Natural killer cell (primary cell): ENCODE measurements around the gene BEST4. TPM values are rescaled to one million over a fixed set of nuclear protein-coding genes. Genes with fewer than 3 reads are reported as not detected.

Source experiments
- ATAC-seq, 3 donors: fragments of 150-1000 bp in 2 of 3; fragments of 200-7000 bp in 1 of 3; cut with Tn5 transposase; 1 replicate in 1 of 3; 2 replicates in 2 of 3; pipeline ENCODE4 v1.10.0; 2021; ENCODE audit warnings: mild to moderate bottlenecking in 2 of 3, moderate library complexity in 2 of 3
- DNase-seq, 2 donors: peaks; one replicate each; pipeline versions ENCODE4 v3.0.0 to v3.0.0-alpha.2; 2013 to 2021; ENCODE audit warnings: mixed read lengths in 1 of 2
- H3K27ac ChIP-seq: one replicate; pipeline ENCODE4 v1.5.1; 2013; ENCODE audit warnings: mild to moderate bottlenecking, low read length
- H3K27me3 ChIP-seq: one replicate; pipeline ENCODE4 v1.6.1; 2013; ENCODE audit warnings: low read length; ENCODE audit not compliant: control insufficient read depth, insufficient read depth
- H3K36me3 ChIP-seq: one replicate; pipeline ENCODE4 v1.6.1; 2013; ENCODE audit warnings: low read length; ENCODE audit not compliant: control insufficient read depth, insufficient read depth
- H3K4me1 ChIP-seq: one replicate; pipeline ENCODE4 v1.6.1; 2013; ENCODE audit warnings: low read length; ENCODE audit not compliant: control insufficient read depth, insufficient read depth
- H3K4me3 ChIP-seq: one replicate; pipeline ENCODE4 v1.5.1; 2013; ENCODE audit warnings: low read length
- H3K9me3 ChIP-seq: one replicate; pipeline ENCODE4 v1.6.1; 2013; ENCODE audit warnings: low read length; ENCODE audit not compliant: control insufficient read depth, insufficient read depth
- H3K27ac Mint-ChIP-seq, 2 donors: one replicate each; pipeline ENCODE4 v1.8.0; 2022; ENCODE audit warnings: mild to moderate bottlenecking in 2 of 2, mixed read lengths in 2 of 2, moderate library complexity in 1 of 2
- H3K27me3 Mint-ChIP-seq, 2 donors: one replicate each; pipeline ENCODE4 v1.8.0; 2022; ENCODE audit warnings: low read depth in 2 of 2, mixed read lengths in 2 of 2
- H3K36me3 Mint-ChIP-seq: one replicate; pipeline ENCODE4 v1.8.0; 2022; ENCODE audit warnings: mixed read lengths
- H3K4me1 Mint-ChIP-seq, 2 donors: one replicate each; pipeline ENCODE4 v1.8.0; 2022; ENCODE audit warnings: mixed read lengths in 2 of 2
- H3K4me3 Mint-ChIP-seq: one replicate; pipeline ENCODE4 v1.8.0; 2022; ENCODE audit warnings: mild to moderate bottlenecking, moderate library complexity, mixed read lengths
- H3K9me3 Mint-ChIP-seq, 2 donors: one replicate each; pipeline ENCODE4 v1.8.0; 2022; ENCODE audit warnings: mixed read lengths in 2 of 2
- WGBS: methylation state at CpG from one replicate; pipeline ENCODE4 v1.1.7; 2013; ENCODE audit warnings: missing lambda C conversion rate; ENCODE audit not compliant: insufficient coverage; 5-methylcytosine and 5-hydroxymethylcytosine counted together
- intact Hi-C: fragments of 100-400 bp; cut with micrococcal nuclease; formaldehyde crosslinking; loops from one replicate; pipeline ENCODE4 v1.14.2; 2022
- total RNA-seq, 4 donors: library from RNA; stranded (reverse); fragments of 120-200 nt in 1 of 4; gene quantifications; one replicate each; pipeline versions ENCODE4 v1.2.3 to v1.2.4, GENCODE V29; 2013 to 2022
- TF ChIP-seq, protein P1 (sequence below): fragments of 200-600 bp; IDR thresholded peaks from one replicate; pipeline ENCODE4 v1.8.0; 2022; ENCODE audit warnings: antibody characterized with exemption

BEST4 gene
- total RNA-seq, 3 donors from 2014 or later (not counting 1 experiment from before 2014, with no cell fraction given), result 0.18 to 0.33 (median 0.28) TPM

DNA sequence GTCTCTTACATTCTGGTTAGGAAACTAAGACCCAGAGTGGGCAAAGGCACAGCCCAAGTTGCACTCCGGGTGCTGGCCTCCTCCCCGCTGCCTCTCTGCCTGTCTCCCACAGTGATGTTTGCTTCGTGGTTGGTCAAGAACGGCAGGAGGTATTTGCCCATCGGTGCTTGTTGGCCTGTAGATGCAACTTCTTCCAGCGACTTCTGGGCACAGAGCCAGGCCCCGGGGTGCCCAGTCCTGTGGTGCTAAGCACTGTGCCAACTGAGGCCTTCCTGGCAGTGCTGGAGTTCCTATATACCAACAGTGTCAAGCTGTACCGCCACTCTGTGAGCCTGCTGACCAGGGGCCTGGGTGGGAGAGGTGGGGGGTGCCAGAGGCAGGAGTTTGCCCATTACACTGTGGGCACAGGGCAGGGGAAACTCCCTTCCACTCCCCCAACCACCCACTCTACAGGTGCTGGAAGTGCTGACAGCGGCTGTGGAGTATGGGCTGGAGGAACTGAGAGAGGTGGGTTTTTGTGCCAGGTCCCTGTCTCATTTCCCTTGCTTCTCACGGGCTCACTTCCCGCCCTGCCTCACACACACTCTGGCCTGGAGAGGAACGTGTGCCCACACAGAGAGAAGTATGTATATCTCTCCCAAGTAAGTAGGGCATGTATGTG, 22.3 kb upstream of the BEST4 start:
- no peak for ATAC-seq
- H3K4me3 Mint-ChIP-seq, result no peak overlapping the region
- TF ChIP-seq, protein P1, sequence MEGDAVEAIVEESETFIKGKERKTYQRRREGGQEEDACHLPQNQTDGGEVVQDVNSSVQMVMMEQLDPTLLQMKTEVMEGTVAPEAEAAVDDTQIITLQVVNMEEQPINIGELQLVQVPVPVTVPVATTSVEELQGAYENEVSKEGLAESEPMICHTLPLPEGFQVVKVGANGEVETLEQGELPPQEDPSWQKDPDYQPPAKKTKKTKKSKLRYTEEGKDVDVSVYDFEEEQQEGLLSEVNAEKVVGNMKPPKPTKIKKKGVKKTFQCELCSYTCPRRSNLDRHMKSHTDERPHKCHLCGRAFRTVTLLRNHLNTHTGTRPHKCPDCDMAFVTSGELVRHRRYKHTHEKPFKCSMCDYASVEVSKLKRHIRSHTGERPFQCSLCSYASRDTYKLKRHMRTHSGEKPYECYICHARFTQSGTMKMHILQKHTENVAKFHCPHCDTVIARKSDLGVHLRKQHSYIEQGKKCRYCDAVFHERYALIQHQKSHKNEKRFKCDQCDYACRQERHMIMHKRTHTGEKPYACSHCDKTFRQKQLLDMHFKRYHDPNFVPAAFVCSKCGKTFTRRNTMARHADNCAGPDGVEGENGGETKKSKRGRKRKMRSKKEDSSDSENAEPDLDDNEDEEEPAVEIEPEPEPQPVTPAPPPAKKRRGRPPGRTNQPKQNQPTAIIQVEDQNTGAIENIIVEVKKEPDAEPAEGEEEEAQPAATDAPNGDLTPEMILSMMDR, result no peak
- no peaks in the 10 kb centered on the region for H3K9me3 Mint-ChIP-seq
- peak overlapping the region; percentile 87 to 95 for H3K27ac Mint-ChIP-seq
- Histone ChIP-seq H3K27ac (peak overlapping the region; percentile 95), H3K36me3 (no peaks in the 10 kb centered on the region), H3K4me3 (no peak overlapping the region), H3K27me3 (no peaks in the 10 kb centered on the region), H3K9me3 (no peaks in the 10 kb centered on the region), H3K4me1 (peaks cover 67% of the 10 kb centered on the region)
- peak in 1 of 2 donors; percentile 61 for DNase-seq
- WGBS, result 47% methylated on average over 10 of the region's 12 CpGs
- no peaks in the 10 kb centered on the region for H3K27me3 Mint-ChIP-seq
- intact Hi-C loops, result no loop called here
- peaks cover 36 to 49% of the 10 kb centered on the region in 2 donors for H3K4me1 Mint-ChIP-seq
- no peaks in the 10 kb centered on the region for H3K36me3 Mint-ChIP-seq

DNA sequence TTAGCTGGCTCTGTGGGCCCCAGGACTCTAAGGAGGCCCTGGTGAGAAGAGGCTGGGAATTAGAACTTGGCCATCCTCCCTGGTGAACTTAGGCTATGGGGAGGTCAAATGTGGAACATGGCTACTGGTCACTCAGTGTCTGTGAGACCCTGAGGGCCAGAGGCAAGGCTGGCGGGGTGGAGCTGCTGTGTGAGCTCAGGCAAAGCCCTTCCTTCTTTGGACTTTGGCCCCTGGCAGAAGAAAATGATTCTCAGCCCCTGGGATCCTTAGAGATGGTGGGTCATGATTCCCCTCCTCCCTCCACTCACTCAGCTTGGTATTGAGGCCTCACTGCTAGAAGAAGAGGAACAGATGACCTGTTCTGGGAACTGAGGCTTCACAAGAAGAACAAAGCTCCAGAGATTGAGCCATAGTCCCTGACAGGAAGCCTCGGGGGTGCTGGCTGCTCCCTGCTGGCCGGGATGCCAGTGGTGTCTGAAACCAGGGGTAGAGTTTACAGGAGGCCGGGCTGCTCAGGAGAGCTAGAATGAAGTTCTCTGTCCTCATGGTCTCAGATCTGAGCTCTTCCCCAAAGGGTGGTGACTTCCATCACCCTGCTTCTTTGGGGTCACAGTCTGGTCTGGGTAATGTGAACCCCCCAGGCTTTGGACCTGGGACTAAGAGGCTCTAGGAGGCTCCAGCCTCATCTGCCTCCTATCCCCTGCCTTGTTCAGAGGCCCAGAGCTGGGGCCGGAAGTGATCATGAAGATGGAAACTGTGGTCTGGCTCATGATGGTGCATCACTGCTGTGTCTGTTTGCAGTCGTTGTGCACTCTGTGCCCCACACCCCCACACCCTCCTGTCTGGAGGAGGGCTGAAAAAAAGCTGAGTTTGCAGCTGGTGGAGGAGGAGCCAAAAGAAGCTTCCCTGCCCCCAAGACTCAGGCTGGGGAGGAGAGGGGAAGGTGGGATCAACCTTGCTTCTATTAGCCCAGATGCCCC, 21.3 kb upstream of the BEST4 start:
- intact Hi-C loops, result no loop called here
- H3K36me3 Mint-ChIP-seq, result no peaks in the 10 kb centered on the region
- Histone ChIP-seq H3K9me3 (no peaks in the 10 kb centered on the region), H3K4me3 (no peak overlapping the region), H3K27ac (peak overlapping the region; percentile 95), H3K27me3 (no peaks in the 10 kb centered on the region), H3K4me1 (peaks cover 62% of the 10 kb centered on the region), H3K36me3 (peaks cover 2% of the 10 kb centered on the region)
- DNase-seq (peak; percentile 67 to 94), ATAC-seq (peak; percentile 74 to 80 (median 75))
- H3K27ac Mint-ChIP-seq, result peak overlapping the region; percentile 87 to 95
- 44% methylated on average over 5 of the region's 6 CpGs for WGBS
- H3K9me3 Mint-ChIP-seq, result no peaks in the 10 kb centered on the region
- no peaks in the 10 kb centered on the region for H3K27me3 Mint-ChIP-seq
- H3K4me3 Mint-ChIP-seq, result peak overlapping the region; percentile 53
- TF ChIP-seq, protein P1, result no peak
- H3K4me1 Mint-ChIP-seq, result peaks cover 28 to 42% of the 10 kb centered on the region in 2 donors

DNA sequence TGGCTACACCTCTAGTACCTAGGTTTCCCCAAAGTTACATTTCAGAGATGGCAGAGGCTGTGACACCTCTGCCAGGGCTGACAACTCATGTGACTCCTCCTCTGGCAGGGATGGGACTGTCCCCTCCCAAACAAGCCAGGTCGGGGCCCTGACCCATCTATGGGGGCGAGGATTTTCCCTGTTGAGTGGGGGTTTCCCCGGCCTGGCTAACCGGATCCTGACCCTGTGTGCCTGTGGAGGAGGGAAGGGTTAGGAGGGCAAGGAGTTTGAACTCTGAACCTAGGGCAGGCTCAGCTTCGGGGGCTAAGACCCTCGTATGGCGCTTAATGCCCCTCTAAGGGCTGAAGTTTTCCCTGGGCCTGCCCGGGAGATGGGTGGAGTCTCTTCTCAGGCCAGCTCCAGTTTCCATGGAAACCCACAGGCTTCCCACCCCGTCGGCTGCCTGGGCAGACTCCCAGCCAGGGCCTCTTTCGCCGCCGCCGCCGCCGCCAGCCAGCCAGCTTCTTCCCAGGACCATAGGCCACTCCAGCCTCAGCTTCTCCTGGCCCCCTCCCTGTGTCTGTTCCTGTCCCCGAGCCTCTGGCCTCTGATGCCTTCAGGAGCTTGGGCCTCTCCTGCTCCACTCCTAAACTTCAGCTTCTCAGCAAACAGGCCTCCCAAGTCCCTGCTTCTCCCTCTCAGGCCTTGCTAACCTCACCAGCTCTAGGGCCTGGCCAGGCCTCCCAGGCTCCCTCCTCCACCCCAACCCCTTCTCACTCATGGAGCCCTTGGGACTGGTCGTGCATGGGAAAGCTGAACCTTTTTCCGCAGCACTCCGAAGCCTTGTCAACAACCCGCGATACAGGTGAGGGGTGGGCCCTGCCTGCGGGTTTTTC, 20.3 kb upstream of the BEST4 start, which contains the start of gene BTBD19:
BTBD19 (plus strand) TSS at position 461 of the 875 bp plus-strand sequence; CDS start at position 759, 298 bp downstream.
- no peaks in the 10 kb centered on the region for H3K36me3 Mint-ChIP-seq
- H3K4me3 Mint-ChIP-seq, result peak within 1 kb of the TSS; percentile 53
- H3K27me3 Mint-ChIP-seq, result no peaks in the 10 kb centered on the region
- Histone ChIP-seq H3K27ac (peak within 1 kb of the TSS; percentile 95), H3K4me3 (no peak within 1 kb of the TSS), H3K4me1 (peaks cover 53% of the 10 kb centered on the region), H3K36me3 (peaks cover 10% of the 10 kb centered on the region), H3K27me3 (no peaks in the 10 kb centered on the region), H3K9me3 (no peaks in the 10 kb centered on the region)
- TF ChIP-seq, protein P1, result no peak
- H3K27ac Mint-ChIP-seq, result peak within 1 kb of the TSS; percentile 88 to 95
- H3K9me3 Mint-ChIP-seq, result no peaks in the 10 kb centered on the region
- DNase-seq, result peak in 1 of 2 donors; percentile 85
- peaks cover 22 to 35% of the 10 kb centered on the region in 2 donors for H3K4me1 Mint-ChIP-seq
- peak; percentile 22 to 44 (median 23) for ATAC-seq
- intact Hi-C loops, result no loop called here
- 60% methylated on average over 23 of the region's 23 CpGs for WGBS
